ENCODE results near the gene FMNL2.

The FMNL2 gene

DNA sequence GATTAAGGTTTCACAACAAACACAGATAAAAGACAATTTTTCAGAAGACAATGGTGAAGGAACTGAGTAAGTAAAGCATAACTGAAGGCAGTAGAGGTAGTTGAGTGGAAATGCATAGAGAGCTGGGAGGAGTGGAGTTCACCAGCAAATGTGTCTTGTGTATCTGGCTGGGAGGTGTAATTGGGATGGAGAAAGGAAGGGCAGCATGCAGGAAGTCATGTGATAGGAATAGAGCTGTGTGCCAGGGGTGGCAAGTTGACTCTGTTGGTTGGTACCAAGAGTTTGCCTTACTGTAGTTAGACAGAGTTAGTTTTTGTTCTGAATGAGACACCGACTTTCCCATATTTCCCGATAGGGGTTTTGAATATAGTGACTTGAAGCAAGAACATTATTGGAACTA lies 56.3 kb downstream of the FMNL2 start:
- POLR2A ChIA-PET = no interaction called here
- TF ChIP-seq HDGF (IDR thresholded peaks at IDR 0.05; ENCODE audit: borderline replicate concordance) = no peak
- no peak for TF ChIP-seq CTBP1 (IDR thresholded peaks at IDR 0.05; ENCODE audit: borderline replicate concordance)
- no peak for TF ChIP-seq ZNF384 (IDR thresholded peaks at IDR 0.05)
- TF ChIP-seq BHLHE40 (IDR thresholded peaks at IDR 0.05; ENCODE audit: borderline replicate concordance) = no peak
- no peak for TF ChIP-seq FOXM1 (IDR thresholded peaks at IDR 0.05; ENCODE audit: borderline replicate concordance)
- CTCF ChIA-PET = no interaction called here
- no peak for DNase-seq (ENCODE audit: extremely low spot score)

GRCh38 chr2:152393377-152393776 lies 58.4 kb downstream of the FMNL2 start:
- ChIA-PET CTCF (interaction anchor here (0.6 kb wide), 1 partner anchor 10 kb away, joined by 6 read pairs; no protein-coding TSS in a partner anchor), POLR2A (no interaction called here)
- DNase-seq (ENCODE audit: extremely low spot score) = no peak
- TF ChIP-seq CTBP1 (IDR thresholded peaks at IDR 0.05; ENCODE audit: borderline replicate concordance) (no peak), HDGF (IDR thresholded peaks at IDR 0.05; ENCODE audit: borderline replicate concordance) (no peak), ARNT (IDR thresholded peaks at IDR 0.05) (no peak), SP1 (IDR thresholded peaks at IDR 0.05) (no peak), LEF1 (IDR thresholded peaks at IDR 0.05; ENCODE audit: borderline replicate concordance) (no peak), FOXA1 (IDR thresholded peaks at IDR 0.05) (no peak), SUZ12 (IDR thresholded peaks at IDR 0.05) (no peak), ELF4 (IDR thresholded peaks at IDR 0.05) (no peak), FOXM1 (IDR thresholded peaks at IDR 0.05; ENCODE audit: borderline replicate concordance) (no peak), NFRKB (IDR thresholded peaks at IDR 0.05) (no peak), BHLHE40 (IDR thresholded peaks at IDR 0.05; ENCODE audit: borderline replicate concordance) (no peak), ZNF384 (IDR thresholded peaks at IDR 0.05) (no peak), L3MBTL2 (conservative IDR thresholded peaks at IDR 0.05) (no peak), TARDBP (IDR thresholded peaks at IDR 0.05) (no peak), FOXK2 (IDR thresholded peaks at IDR 0.05) (no peak)
- TF ChIP-seq, protein P1, sequence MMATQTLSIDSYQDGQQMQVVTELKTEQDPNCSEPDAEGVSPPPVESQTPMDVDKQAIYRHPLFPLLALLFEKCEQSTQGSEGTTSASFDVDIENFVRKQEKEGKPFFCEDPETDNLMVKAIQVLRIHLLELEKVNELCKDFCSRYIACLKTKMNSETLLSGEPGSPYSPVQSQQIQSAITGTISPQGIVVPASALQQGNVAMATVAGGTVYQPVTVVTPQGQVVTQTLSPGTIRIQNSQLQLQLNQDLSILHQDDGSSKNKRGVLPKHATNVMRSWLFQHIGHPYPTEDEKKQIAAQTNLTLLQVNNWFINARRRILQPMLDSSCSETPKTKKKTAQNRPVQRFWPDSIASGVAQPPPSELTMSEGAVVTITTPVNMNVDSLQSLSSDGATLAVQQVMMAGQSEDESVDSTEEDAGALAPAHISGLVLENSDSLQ (IDR thresholded peaks at IDR 0.05) = no peak

DNA sequence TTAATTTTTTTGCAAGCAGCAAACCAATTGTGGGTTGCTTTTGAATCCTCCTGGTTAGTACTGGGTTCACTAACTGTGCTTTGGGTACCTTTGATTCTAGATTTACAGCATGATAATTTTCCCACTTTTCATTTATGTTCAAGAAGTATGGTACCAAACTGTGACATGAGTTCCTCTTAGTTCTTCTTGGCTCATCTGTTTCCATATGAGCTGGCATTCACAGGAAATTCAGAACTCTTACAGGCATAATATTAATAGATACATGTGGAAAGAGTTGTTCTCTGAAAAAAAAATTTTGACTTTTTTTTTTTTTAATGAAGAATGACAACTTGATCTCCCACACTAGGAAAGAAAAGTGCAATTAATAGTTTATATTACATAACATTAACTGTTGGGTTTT lies 59.4 kb downstream of the FMNL2 start:
- no peak for DNase-seq (ENCODE audit: extremely low spot score)
- POLR2A ChIA-PET = no interaction called here
- no peak for TF ChIP-seq ZNF384 (IDR thresholded peaks at IDR 0.05)
- CTCF ChIA-PET = no interaction called here

- no peak for TF ChIP-seq HDGF (IDR thresholded peaks at IDR 0.05; ENCODE audit: borderline replicate concordance)
- TF ChIP-seq CTBP1 (IDR thresholded peaks at IDR 0.05; ENCODE audit: borderline replicate concordance) = no peak
- DNase-seq (ENCODE audit: extremely low spot score) = no peak
- CTCF ChIA-PET = interaction anchor here (0.9 kb wide), 1 partner anchor 18 kb away, joined by 3 read pairs; no protein-coding TSS in a partner anchor
- POLR2A ChIA-PET = no interaction called here
Observed at GRCh38 chr2:152395103-152395502, 60.1 kb downstream of the FMNL2 start.

GRCh38 chr2:152395572-152395971 lies 60.6 kb downstream of the FMNL2 start:
- CTCF ChIA-PET = interaction anchor here (0.9 kb wide), 1 partner anchor 18 kb away, joined by 3 read pairs; no protein-coding TSS in a partner anchor
- TF ChIP-seq FOXA1 (IDR thresholded peaks at IDR 0.05) (no peak), CTBP1 (IDR thresholded peaks at IDR 0.05; ENCODE audit: borderline replicate concordance) (no peak), HDGF (IDR thresholded peaks at IDR 0.05; ENCODE audit: borderline replicate concordance) (no peak), SP1 (IDR thresholded peaks at IDR 0.05) (no peak), FOXK2 (IDR thresholded peaks at IDR 0.05) (no peak), ELF4 (IDR thresholded peaks at IDR 0.05) (no peak), BHLHE40 (IDR thresholded peaks at IDR 0.05; ENCODE audit: borderline replicate concordance) (no peak), NFRKB (IDR thresholded peaks at IDR 0.05) (no peak), SUZ12 (IDR thresholded peaks at IDR 0.05) (no peak), LEF1 (IDR thresholded peaks at IDR 0.05; ENCODE audit: borderline replicate concordance) (no peak), TARDBP (IDR thresholded peaks at IDR 0.05) (no peak)
- TF ChIP-seq, protein P1 (IDR thresholded peaks at IDR 0.05) = no peak
- POLR2A ChIA-PET = no interaction called here
- DNase-seq (ENCODE audit: extremely low spot score) = no peak

GRCh38 chr2:152396051-152396511 lies 61.1 kb downstream of the FMNL2 start:
- ChIA-PET CTCF (no interaction called here), POLR2A (no interaction called here)

More at GRCh38 chr2:152396051-152396511, 61.1 kb downstream of the FMNL2 start:
- DNase-seq (ENCODE audit: extremely low spot score) = no peak
- TF ChIP-seq SP1 (IDR thresholded peaks at IDR 0.05) = no peak
- TF ChIP-seq FOXM1 (IDR thresholded peaks at IDR 0.05; ENCODE audit: borderline replicate concordance) = no peak
- no peak for TF ChIP-seq L3MBTL2 (conservative IDR thresholded peaks at IDR 0.05)
- TF ChIP-seq, protein P1 (IDR thresholded peaks at IDR 0.05) = no peak
- no peak for TF ChIP-seq CTBP1 (IDR thresholded peaks at IDR 0.05; ENCODE audit: borderline replicate concordance)
- no peak for TF ChIP-seq ARNT (IDR thresholded peaks at IDR 0.05)
- TF ChIP-seq ELF4 (IDR thresholded peaks at IDR 0.05) = no peak
- no peak for TF ChIP-seq TARDBP (IDR thresholded peaks at IDR 0.05)
- no peak for TF ChIP-seq FOXK2 (IDR thresholded peaks at IDR 0.05)
- no peak for TF ChIP-seq SUZ12 (IDR thresholded peaks at IDR 0.05)
- no peak for TF ChIP-seq NFRKB (IDR thresholded peaks at IDR 0.05)
- TF ChIP-seq LEF1 (IDR thresholded peaks at IDR 0.05; ENCODE audit: borderline replicate concordance) = no peak
- no peak for TF ChIP-seq FOXA1 (IDR thresholded peaks at IDR 0.05)
- no peak for TF ChIP-seq HDGF (IDR thresholded peaks at IDR 0.05; ENCODE audit: borderline replicate concordance)
- TF ChIP-seq ZNF384 (IDR thresholded peaks at IDR 0.05) = no peak
- TF ChIP-seq BHLHE40 (IDR thresholded peaks at IDR 0.05; ENCODE audit: borderline replicate concordance) = no peak

Measured in HEK293T (cell line).